SH-SY5Y (cell line): Measurements from ENCODE around the gene PGAP3.

Experiments used
- GATA2 ChIP-seq: IDR thresholded peaks from 2 replicates; pipeline ENCODE4 v1.6.1; 2011; ENCODE audit warnings: mild to moderate bottlenecking, low read depth, low read length
- GATA3 ChIP-seq: IDR thresholded peaks from 2 replicates; pipeline ENCODE4 v1.6.1; 2011; ENCODE audit warnings: low read depth, mild to moderate bottlenecking, low read length, moderate library complexity

GRCh38 chr17:39730095-39730921, 42.5 kb upstream of the PGAP3 start, which contains the start of gene MIEN1:
- TF ChIP-seq GATA3 (no peak), GATA2 (no peak)
